Measurements from ENCODE around the gene ZDHHC11. TPM values are rescaled to one million over a fixed set of nuclear protein-coding genes. Genes with fewer than 3 reads are reported as not detected.
"Not testable (repeated sequence)": the region's sequence is repeated elsewhere in the genome, so short reads cannot be mapped to it uniquely, and the experiment has no call there.

ZDHHC11 gene
- total and polyA plus RNA-seq, 8 donors: 14.6 to 37.1 (median 25.8) TPM

DNA sequence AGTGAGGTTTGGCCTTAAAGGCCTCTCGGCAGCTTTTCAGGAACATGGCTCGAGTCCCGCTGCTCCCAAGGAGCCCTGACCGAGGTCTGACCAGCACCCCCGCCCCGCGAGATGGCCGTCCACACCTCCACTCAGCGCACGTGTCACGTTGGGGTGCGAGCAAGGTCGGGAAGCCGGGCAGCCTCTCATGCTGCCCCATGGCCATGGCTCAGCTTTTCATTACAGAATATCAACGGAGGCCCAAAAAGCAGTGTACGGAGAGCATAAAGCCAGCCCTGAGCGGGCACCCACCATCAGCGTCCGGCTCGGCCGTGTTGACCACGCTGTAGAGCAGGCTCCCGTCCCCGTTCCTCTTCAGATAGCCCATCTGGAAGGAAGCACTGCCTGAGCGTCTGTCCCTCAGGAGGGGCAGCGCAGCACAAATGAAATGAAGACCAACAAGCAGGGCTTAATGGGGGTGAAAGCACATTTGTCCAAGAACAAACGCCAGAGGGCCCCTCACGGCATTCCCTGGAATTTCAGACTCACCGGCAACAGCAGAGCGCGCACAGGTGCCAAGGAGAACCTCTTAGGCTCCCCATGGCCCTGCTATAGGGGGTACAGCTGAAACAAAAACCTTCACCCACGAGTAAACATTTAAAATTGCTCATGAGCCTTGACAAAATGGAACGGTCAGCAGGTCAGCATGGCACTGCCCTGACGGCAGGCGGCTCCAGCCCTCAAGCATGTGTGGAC lies 30.2 kb upstream of the ZDHHC11 start:
- Histone ChIP-seq H3K9me3 (no peaks in the 10 kb centered on the region), H3K27me3 (no peaks in the 10 kb centered on the region), H3K4me1 (no peaks in the 10 kb centered on the region), H3K4me3 (no peak overlapping the region), H3K27ac (no peak overlapping the region), H3K36me3 (peaks cover 3 to 82% of the 10 kb centered on the region in 2 donors)
- DNase-seq: peak in 1 of 4 donors; percentile 45
- intact Hi-C loops (cut with DNase I): no loop called here
- no peak for ATAC-seq
- TF ChIP-seq, protein P1, sequence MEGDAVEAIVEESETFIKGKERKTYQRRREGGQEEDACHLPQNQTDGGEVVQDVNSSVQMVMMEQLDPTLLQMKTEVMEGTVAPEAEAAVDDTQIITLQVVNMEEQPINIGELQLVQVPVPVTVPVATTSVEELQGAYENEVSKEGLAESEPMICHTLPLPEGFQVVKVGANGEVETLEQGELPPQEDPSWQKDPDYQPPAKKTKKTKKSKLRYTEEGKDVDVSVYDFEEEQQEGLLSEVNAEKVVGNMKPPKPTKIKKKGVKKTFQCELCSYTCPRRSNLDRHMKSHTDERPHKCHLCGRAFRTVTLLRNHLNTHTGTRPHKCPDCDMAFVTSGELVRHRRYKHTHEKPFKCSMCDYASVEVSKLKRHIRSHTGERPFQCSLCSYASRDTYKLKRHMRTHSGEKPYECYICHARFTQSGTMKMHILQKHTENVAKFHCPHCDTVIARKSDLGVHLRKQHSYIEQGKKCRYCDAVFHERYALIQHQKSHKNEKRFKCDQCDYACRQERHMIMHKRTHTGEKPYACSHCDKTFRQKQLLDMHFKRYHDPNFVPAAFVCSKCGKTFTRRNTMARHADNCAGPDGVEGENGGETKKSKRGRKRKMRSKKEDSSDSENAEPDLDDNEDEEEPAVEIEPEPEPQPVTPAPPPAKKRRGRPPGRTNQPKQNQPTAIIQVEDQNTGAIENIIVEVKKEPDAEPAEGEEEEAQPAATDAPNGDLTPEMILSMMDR (IDR thresholded peaks at IDR 0.05): no peak

DNA sequence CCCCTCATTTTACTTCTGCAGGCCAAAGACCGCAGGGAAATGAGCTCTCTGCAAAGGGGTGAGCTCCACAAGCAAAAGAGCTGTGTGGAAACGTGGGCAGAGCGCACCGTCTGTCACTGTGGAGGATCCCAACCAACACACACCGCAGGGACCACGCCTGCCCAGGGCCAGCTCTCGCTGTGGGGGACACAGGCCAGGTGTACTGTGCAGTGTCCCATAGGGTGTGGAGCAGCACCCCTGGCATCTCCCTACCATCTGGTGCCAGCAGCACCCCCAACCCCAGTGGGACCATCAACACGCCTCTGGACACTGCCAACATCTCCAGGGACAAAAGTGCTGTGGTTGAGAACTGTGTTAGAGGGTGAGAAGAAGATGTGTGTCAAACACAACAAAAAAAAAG lies 27.9 kb upstream of the ZDHHC11 start:
- intact Hi-C loops (cut with DNase I); DNase-seq; H3K9me3 ChIP-seq; H3K4me1 ChIP-seq; H3K4me3 ChIP-seq; H3K27me3 ChIP-seq; H3K27ac ChIP-seq: not testable (repeated sequence)
- H3K36me3 ChIP-seq: peaks cover under 1 to 82% of the 10 kb centered on the region in 2 donors
- peak; percentile 11 for ATAC-seq

DNA sequence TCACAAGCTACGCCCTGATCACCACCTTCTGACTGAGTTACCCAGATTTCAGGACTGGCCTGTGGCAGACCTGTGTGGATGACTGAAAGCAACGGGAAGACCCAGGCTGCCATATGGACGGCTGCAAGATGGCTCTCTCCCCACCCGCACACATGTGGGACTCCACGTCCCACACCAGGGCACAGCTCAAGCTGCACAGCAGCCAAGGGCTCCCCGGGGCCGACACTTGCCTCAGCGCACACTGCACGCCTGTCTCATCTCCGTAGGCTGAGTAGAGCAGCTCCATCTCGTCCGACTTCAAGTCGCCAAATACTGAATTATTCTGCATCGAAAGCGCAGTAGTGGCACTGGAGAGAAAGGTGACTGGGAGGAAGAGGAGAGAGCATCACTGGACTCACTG lies 27.3 kb upstream of the ZDHHC11 start:
- intact Hi-C loops (cut with DNase I): no loop called here
- Histone ChIP-seq H3K4me1 (no peaks in the 10 kb centered on the region), H3K27ac (no peak overlapping the region), H3K27me3 (no peaks in the 10 kb centered on the region), H3K4me3 (no peak overlapping the region), H3K36me3 (peaks cover 0 to 82% of the 10 kb centered on the region in 2 donors), H3K9me3 (no peaks in the 10 kb centered on the region)
- TF ChIP-seq, protein P1 (IDR thresholded peaks at IDR 0.05): no peak
- ATAC-seq: no peak
- peak in 1 of 4 donors; percentile 69 for DNase-seq

DNA sequence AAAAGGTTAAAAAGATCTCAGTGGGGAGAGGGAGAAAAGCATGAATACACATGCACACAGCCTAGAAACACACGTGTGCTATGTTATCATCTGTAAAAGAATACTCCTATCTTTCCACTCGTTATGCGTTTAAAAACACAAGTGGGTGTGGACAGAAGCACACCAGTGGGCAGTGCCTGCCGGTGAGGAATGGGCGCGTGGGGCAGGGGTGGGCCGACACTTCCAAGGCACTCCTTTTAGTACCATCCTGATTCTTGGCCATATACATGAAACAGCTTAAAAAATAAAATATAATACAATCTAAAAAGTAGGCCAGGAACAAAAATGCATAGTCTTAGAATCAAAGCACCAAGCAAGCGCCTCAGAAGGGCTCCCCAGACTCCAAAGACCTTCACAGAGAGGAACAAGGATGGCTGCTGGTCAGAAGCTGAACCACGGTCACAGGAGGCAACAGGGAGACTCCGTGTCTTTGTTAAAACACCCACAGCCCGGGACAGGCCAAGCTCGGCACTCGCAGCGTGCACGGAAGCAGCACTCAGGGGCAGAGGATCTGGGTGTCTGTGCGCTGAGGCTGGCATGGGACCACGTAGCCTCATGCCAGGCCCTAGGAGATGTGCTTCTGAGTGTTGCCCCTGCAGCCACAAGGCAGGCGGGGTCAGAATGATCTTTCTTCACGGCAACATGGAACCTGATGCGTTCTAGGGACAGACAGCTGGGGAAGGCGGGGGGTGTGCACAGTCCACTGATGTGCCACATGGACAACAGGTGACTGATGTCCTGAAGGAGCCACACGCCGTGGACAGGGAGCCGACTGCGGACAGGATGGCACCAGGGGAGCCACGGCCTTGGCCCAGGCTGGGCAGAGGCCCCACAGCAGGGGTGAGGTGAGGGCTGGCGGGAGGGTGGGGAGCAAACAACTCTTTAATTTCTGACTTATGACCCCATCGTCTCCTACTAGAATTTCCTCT lies 25.9 kb upstream of the ZDHHC11 start:
- Histone ChIP-seq H3K27me3 (no peaks in the 10 kb centered on the region), H3K4me3 (no peak overlapping the region), H3K9me3 (no peaks in the 10 kb centered on the region), H3K27ac (no peak overlapping the region), H3K4me1 (no peaks in the 10 kb centered on the region), H3K36me3 (peaks cover 0 to 82% of the 10 kb centered on the region in 2 donors)
- TF ChIP-seq, protein P1 (IDR thresholded peaks at IDR 0.05): no peak
- intact Hi-C loops (cut with DNase I): no loop called here
- ATAC-seq (no peak), DNase-seq (peak in 1 of 4 donors; percentile 63)

DNA sequence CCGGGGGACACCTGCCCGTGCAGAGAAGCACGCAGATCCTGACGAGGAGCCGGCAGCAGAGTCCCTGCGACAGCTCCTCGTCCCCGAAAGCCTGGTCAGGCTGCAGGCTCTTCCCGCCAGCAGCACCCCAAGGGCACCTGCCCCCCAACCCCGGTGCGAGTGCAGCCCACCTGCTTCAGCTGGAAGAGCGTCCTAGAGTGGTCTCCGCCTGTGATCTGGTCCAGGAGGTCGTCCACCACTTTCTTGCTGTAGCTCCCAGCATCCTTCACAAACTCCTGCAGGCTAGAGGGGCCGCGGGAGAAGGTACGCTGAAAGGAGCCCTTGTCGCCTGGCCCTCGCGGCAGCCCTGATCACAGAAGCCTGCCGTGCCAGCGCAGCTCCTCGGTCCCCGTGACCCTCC lies 25.1 kb upstream of the ZDHHC11 start:
- no peak for ATAC-seq

More for the DNA sequence above, 25.1 kb upstream of the ZDHHC11 start:
- Histone ChIP-seq H3K27me3 (no peaks in the 10 kb centered on the region), H3K9me3 (no peaks in the 10 kb centered on the region), H3K36me3 (peaks cover 0 to 82% of the 10 kb centered on the region in 2 donors), H3K27ac (no peak overlapping the region), H3K4me3 (no peak overlapping the region), H3K4me1 (no peaks in the 10 kb centered on the region)
- peak in 1 of 4 donors; percentile 66 for DNase-seq
- TF ChIP-seq, protein P1 (IDR thresholded peaks at IDR 0.05): no peak
- intact Hi-C loops (cut with DNase I): no loop called here
